Measurements from ENCODE around the gene KCNRG. TPM values are rescaled to one million over a fixed set of nuclear protein-coding genes. Genes with fewer than 3 reads are reported as not detected.

Gene KCNRG
- total and polyA plus RNA-seq, 9 of the 15 experiments (the other 6 are each of a cell fraction or from before 2014, with no cell fraction given), result 0.36 to 1.1 (median 0.53) TPM

- TF ChIP-seq, protein P1, sequence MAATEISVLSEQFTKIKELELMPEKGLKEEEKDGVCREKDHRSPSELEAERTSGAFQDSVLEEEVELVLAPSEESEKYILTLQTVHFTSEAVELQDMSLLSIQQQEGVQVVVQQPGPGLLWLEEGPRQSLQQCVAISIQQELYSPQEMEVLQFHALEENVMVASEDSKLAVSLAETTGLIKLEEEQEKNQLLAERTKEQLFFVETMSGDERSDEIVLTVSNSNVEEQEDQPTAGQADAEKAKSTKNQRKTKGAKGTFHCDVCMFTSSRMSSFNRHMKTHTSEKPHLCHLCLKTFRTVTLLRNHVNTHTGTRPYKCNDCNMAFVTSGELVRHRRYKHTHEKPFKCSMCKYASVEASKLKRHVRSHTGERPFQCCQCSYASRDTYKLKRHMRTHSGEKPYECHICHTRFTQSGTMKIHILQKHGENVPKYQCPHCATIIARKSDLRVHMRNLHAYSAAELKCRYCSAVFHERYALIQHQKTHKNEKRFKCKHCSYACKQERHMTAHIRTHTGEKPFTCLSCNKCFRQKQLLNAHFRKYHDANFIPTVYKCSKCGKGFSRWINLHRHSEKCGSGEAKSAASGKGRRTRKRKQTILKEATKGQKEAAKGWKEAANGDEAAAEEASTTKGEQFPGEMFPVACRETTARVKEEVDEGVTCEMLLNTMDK (IDR thresholded peaks at IDR 0.05; ENCODE audit: borderline replicate concordance, insufficient read depth, low read depth, low read length, poor library complexity, severe bottlenecking), result no peak
- no peak for TF ChIP-seq NFYB (IDR thresholded peaks at IDR 0.05; ENCODE audit: extremely low read depth, insufficient read length)
- no peak for TF ChIP-seq CBFB (CRISPR knock-in tag; IDR thresholded peaks at IDR 0.05)
- no peak for TF ChIP-seq RERE (CRISPR knock-in tag; IDR thresholded peaks at IDR 0.05; ENCODE audit: borderline replicate concordance)
- peak; percentile 32; the same call in 1 of the 2 replicates for TF ChIP-seq HMBOX1 (IDR thresholded peaks at IDR 0.05)
- TF ChIP-seq, protein P2, sequence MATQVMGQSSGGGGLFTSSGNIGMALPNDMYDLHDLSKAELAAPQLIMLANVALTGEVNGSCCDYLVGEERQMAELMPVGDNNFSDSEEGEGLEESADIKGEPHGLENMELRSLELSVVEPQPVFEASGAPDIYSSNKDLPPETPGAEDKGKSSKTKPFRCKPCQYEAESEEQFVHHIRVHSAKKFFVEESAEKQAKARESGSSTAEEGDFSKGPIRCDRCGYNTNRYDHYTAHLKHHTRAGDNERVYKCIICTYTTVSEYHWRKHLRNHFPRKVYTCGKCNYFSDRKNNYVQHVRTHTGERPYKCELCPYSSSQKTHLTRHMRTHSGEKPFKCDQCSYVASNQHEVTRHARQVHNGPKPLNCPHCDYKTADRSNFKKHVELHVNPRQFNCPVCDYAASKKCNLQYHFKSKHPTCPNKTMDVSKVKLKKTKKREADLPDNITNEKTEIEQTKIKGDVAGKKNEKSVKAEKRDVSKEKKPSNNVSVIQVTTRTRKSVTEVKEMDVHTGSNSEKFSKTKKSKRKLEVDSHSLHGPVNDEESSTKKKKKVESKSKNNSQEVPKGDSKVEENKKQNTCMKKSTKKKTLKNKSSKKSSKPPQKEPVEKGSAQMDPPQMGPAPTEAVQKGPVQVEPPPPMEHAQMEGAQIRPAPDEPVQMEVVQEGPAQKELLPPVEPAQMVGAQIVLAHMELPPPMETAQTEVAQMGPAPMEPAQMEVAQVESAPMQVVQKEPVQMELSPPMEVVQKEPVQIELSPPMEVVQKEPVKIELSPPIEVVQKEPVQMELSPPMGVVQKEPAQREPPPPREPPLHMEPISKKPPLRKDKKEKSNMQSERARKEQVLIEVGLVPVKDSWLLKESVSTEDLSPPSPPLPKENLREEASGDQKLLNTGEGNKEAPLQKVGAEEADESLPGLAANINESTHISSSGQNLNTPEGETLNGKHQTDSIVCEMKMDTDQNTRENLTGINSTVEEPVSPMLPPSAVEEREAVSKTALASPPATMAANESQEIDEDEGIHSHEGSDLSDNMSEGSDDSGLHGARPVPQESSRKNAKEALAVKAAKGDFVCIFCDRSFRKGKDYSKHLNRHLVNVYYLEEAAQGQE (IDR thresholded peaks at IDR 0.05; ENCODE audit: borderline replicate concordance), result no peak
- TF ChIP-seq, protein P2 (CRISPR knock-in tag; IDR thresholded peaks at IDR 0.05; ENCODE audit: low read depth), result no peak
- TF ChIP-seq LARP7 (IDR thresholded peaks at IDR 0.05), result no peak
- no peak for TF ChIP-seq ZNF740 (CRISPR knock-in tag; IDR thresholded peaks at IDR 0.05)
- TF ChIP-seq ZNF740 (tag; IDR thresholded peaks at IDR 0.05), result no peak
Measured at GRCh38 chr13:50014386-50014785, 858 bp upstream of the KCNRG start (continued).
